HT-29 (cell line): ENCODE measurements around the gene SYNRG. TPM values are rescaled to one million over a fixed set of nuclear protein-coding genes. Genes with fewer than 3 reads are reported as not detected.

Source experiments
- DNase-seq: peaks from one replicate; pipeline ENCODE4 v3.0.0-alpha.2; 2015; ENCODE audit warnings: low spot score
- total RNA-seq: library from RNA; depleted of rRNA; stranded (reverse); fragments of >200 nt; shearing (Covaris generic); gene quantifications from 2 replicates; pipeline ENCODE4 v1.2.3, GENCODE V29; 2014

Gene SYNRG
- total RNA-seq, 1 experiment from 2014 or later = 6.7 TPM

- no peak for DNase-seq
These were observed 103.9 kb downstream of the SYNRG start for GRCh38 chr17:37505333-37505732.

- DNase-seq = no peak
These were observed 106.1 kb downstream of the SYNRG start for GRCh38 chr17:37503148-37503547.

- no peak for DNase-seq
These were observed 106.9 kb downstream of the SYNRG start for GRCh38 chr17:37502009-37502936.

- DNase-seq = no peak
These were observed 108.8 kb downstream of the SYNRG start for GRCh38 chr17:37500378-37500777.

GRCh38 chr17:37494971-37495370 is 114.2 kb downstream of the SYNRG start:
- DNase-seq = no peak

GRCh38 chr17:37494401-37494831 is 114.8 kb downstream of the SYNRG start:
- DNase-seq = no peak

- DNase-seq = no peak
These were observed 115.8 kb downstream of the SYNRG start for GRCh38 chr17:37493249-37494027.

- DNase-seq = peak; percentile 5
These were observed 117.1 kb downstream of the SYNRG start for GRCh38 chr17:37492167-37492566.

GRCh38 chr17:37490638-37491614 is 118.3 kb downstream of the SYNRG start:
- peak; percentile 87 for DNase-seq

- DNase-seq = peak; percentile 82
These were observed 119.1 kb downstream of the SYNRG start for GRCh38 chr17:37490022-37490587.

GRCh38 chr17:37489197-37490001 is 119.8 kb downstream of the SYNRG start, which contains the start of gene DUSP14:
Gene DUSP14, plus strand, starts transcription at chr17:37489891. Its CDS starts 22,382 bp downstream, at chr17:37512273.
- DNase-seq = peak; percentile 95

- peak; percentile 97 for DNase-seq
These were observed 120.5 kb downstream of the SYNRG start for GRCh38 chr17:37488607-37489196.

- DNase-seq = peak; percentile 95
These were observed 121.1 kb downstream of the SYNRG start for GRCh38 chr17:37488009-37488604.

- DNase-seq = no peak
These were observed 123.2 kb downstream of the SYNRG start for GRCh38 chr17:37485938-37486570.

- no peak for DNase-seq
These were observed 125.7 kb downstream of the SYNRG start for GRCh38 chr17:37483311-37484039.

- no peak for DNase-seq
These were observed 128.1 kb downstream of the SYNRG start for GRCh38 chr17:37481001-37481665.

GRCh38 chr17:37480427-37480826 is 128.8 kb downstream of the SYNRG start:
- DNase-seq = no peak
